ENCODE results near the gene NGEF. TPM values are rescaled to one million over a fixed set of nuclear protein-coding genes. Genes with fewer than 3 reads are reported as not detected.

The NGEF gene
- total RNA-seq, 2 experiments from 2014 or later = not detected

GRCh38 chr2:232903989-232904388 is 109.1 kb downstream of the NGEF start:
- ChIA-PET CTCF (no interaction called here), POLR2A (no interaction called here)
- no peak for TF ChIP-seq CTCF (IDR thresholded peaks at IDR 0.05)
- no peak overlapping the region for H3K27ac ChIP-seq (ENCODE audit: low read depth in 1 of 2, low read length in 2 of 2)
- peaks cover 0 to 3% of the 10 kb centered on the region in 2 experiments for H3K27me3 ChIP-seq (ENCODE audit: control insufficient read depth in 1 of 2, insufficient read depth in 2 of 2, low read length in 2 of 2)
- H3K9me3 ChIP-seq (ENCODE audit: control insufficient read depth in 1 of 2, insufficient read depth in 1 of 2, low read length in 2 of 2) = peaks cover 0 to 20% of the 10 kb centered on the region in 2 experiments
- ATAC-seq (ENCODE audit: poor library complexity) (no peak), DNase-seq (no peak)
- Mint-ChIP-seq H3K36me3 (ENCODE audit: low read depth) (no peaks in the 10 kb centered on the region), H3K4me3 (no peak overlapping the region), H3K9me3 (no peaks in the 10 kb centered on the region), H3K4me1 (ENCODE audit: low read depth) (no peaks in the 10 kb centered on the region), H3K27me3 (peaks cover under 1% of the 10 kb centered on the region), H3K27ac (no peak overlapping the region)
- H3K4me1 ChIP-seq (ENCODE audit: insufficient read depth, low read length) = no peaks in the 10 kb centered on the region
- intact Hi-C loops (cut with DNase I, micrococcal nuclease) = no loop called here
- no peak overlapping the region for H3K4me3 ChIP-seq (ENCODE audit: low read length)
- no peaks in the 10 kb centered on the region for H3K36me3 ChIP-seq (ENCODE audit: insufficient read depth, low read length)

GRCh38 chr2:232901736-232902578 is 111.1 kb downstream of the NGEF start:
- Histone ChIP-seq H3K4me3 (ENCODE audit: low read length) (no peak overlapping the region), H3K9me3 (ENCODE audit: control insufficient read depth in 1 of 2, insufficient read depth in 1 of 2, low read length in 2 of 2) (peaks cover 0 to 20% of the 10 kb centered on the region in 2 experiments), H3K27ac (ENCODE audit: low read depth in 1 of 2, low read length in 2 of 2) (no peak overlapping the region), H3K4me1 (ENCODE audit: insufficient read depth, low read length) (no peaks in the 10 kb centered on the region), H3K36me3 (ENCODE audit: insufficient read depth, low read length) (no peaks in the 10 kb centered on the region), H3K27me3 (ENCODE audit: control insufficient read depth in 1 of 2, insufficient read depth in 2 of 2, low read length in 2 of 2) (no peaks in the 10 kb centered on the region)
- ChIA-PET CTCF (no interaction called here), POLR2A (no interaction called here)
- Mint-ChIP-seq H3K4me3 (no peak overlapping the region), H3K36me3 (ENCODE audit: low read depth) (no peaks in the 10 kb centered on the region), H3K9me3 (no peaks in the 10 kb centered on the region), H3K27me3 (no peaks in the 10 kb centered on the region), H3K4me1 (ENCODE audit: low read depth) (no peaks in the 10 kb centered on the region), H3K27ac (no peak overlapping the region)
- DNase-seq = peak in 2 of 14 experiments; percentile 17 to 46
- no peak for ATAC-seq (ENCODE audit: poor library complexity)
- TF ChIP-seq CTCF (IDR thresholded peaks at IDR 0.05) = no peak
- intact Hi-C loops (cut with DNase I, micrococcal nuclease) = no loop called here

- ChIA-PET CTCF (no interaction called here), POLR2A (no interaction called here)
Measured at GRCh38 chr2:232900811-232901735, 112.0 kb downstream of the NGEF start.

More at GRCh38 chr2:232900811-232901735, 112.0 kb downstream of the NGEF start:
- Histone ChIP-seq H3K4me1 (ENCODE audit: insufficient read depth, low read length) (no peaks in the 10 kb centered on the region), H3K4me3 (ENCODE audit: low read length) (no peak overlapping the region), H3K9me3 (ENCODE audit: control insufficient read depth in 1 of 2, insufficient read depth in 1 of 2, low read length in 2 of 2) (peaks cover 0 to 20% of the 10 kb centered on the region in 2 experiments), H3K36me3 (ENCODE audit: insufficient read depth, low read length) (no peaks in the 10 kb centered on the region), H3K27me3 (ENCODE audit: control insufficient read depth in 1 of 2, insufficient read depth in 2 of 2, low read length in 2 of 2) (no peaks in the 10 kb centered on the region), H3K27ac (ENCODE audit: low read depth in 1 of 2, low read length in 2 of 2) (no peak overlapping the region)
- peaks cover 2% of the 10 kb centered on the region for H3K27me3 Mint-ChIP-seq
- ATAC-seq (ENCODE audit: poor library complexity) = no peak
- no peaks in the 10 kb centered on the region for H3K36me3 Mint-ChIP-seq (ENCODE audit: low read depth)
- H3K9me3 Mint-ChIP-seq = no peaks in the 10 kb centered on the region
- no peak overlapping the region for H3K4me3 Mint-ChIP-seq
- no peak for TF ChIP-seq CTCF (IDR thresholded peaks at IDR 0.05)
- no peaks in the 10 kb centered on the region for H3K4me1 Mint-ChIP-seq (ENCODE audit: low read depth)
- DNase-seq = peak in 1 of 14 experiments; percentile 12
- intact Hi-C loops (cut with DNase I, micrococcal nuclease) = no loop called here
- no peak overlapping the region for H3K27ac Mint-ChIP-seq

Measured in CD4-positive, alpha-beta T cell (primary cell).